Measurements from ENCODE around the gene MOB1B. TPM values are rescaled to one million over a fixed set of nuclear protein-coding genes. Genes with fewer than 3 reads are reported as not detected.

Gene MOB1B
- total and polyA plus RNA-seq, 2 of the 13 experiments (the other 11 are each of a cell fraction or from before 2014, with no cell fraction given), result 3.9 to 4.0 TPM

DNA sequence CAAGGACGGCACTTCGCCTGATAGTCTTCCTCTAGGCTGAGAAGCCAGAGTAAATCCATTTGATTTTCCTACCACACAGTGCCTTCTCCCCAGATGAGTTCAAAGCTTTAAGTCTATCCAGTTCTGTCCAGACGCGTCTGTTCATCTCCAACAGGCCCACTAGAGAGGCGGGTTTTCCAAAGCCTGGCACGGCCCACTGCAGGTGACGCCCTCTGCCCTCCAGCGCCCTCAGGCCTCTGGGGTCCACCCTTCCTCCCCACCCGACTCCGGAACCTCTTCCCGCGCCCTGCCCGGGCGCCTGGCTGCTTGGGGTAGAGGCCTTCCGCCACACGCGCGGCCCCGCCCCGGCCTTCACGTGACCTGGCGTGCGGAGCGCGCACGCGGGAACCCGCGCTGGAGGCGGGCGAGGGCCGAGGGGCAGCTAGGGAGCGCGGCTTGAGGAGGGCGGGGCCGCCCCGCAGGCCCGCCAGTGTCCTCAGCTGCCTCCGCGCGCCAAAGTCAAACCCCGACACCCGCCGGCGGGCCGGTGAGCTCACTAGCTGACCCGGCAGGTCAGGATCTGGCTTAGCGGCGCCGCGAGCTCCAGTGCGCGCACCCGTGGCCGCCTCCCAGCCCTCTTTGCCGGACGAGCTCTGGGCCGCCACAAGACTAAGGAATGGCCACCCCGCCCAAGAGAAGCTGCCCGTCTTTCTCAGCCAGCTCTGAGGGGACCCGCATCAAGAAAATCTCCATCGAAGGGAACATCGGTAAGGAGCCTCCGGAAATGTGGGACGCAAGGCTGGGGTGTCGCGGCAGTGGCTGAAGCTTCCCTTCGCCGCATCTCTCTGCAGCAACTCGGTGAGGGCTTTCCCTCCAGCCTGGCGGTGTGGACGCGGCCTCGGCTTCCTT is 91.3 kb downstream of the MOB1B start, which contains the start of gene DCK (continued):
- TF ChIP-seq, protein P1, sequence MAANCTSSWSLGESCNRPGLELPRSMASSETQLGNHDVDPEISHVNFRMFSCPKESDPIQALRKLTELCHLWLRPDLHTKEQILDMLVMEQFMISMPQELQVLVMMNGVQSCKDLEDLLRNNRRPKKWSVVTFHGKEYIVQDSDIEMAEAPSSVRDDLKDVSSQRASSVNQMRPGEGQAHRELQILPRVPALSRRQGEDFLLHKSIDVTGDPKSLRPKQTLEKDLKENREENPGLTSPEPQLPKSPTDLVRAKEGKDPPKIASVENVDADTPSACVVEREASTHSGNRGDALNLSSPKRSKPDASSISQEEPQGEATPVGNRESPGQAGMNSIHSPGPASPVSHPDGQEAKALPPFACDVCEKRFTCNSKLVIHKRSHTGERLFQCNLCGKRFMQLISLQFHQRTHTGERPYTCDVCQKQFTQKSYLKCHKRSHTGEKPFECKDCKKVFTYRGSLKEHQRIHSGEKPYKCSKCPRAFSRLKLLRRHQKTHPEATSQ (CRISPR knock-in tag; IDR thresholded peaks at IDR 0.05; ENCODE audit: borderline replicate concordance), result no peak
- 0 out of 2 replicates have a peak, but pooled peaks have one; percentile 34 for TF ChIP-seq ZNF746 (CRISPR knock-in tag; IDR thresholded peaks at IDR 0.05)
- peak; percentile 93 for TF ChIP-seq BORCS8-MEF2B (CRISPR knock-in tag; IDR thresholded peaks at IDR 0.05)
- TF ChIP-seq ZNF124 (CRISPR knock-in tag; IDR thresholded peaks at IDR 0.05), result peak; percentile 70; the same call in 1 of the 2 replicates
- TF ChIP-seq ATF7-NPFF (CRISPR knock-in tag; IDR thresholded peaks at IDR 0.05; ENCODE audit: low read depth), result peak; percentile 93
- peak; percentile 66; the same call in 1 of the 2 replicates for TF ChIP-seq SALL1 (CRISPR knock-in tag; IDR thresholded peaks at IDR 0.05)
- TF ChIP-seq ZSCAN30 (CRISPR knock-in tag; IDR thresholded peaks at IDR 0.05), result peak; percentile 44; the same call in 1 of the 2 replicates
- TF ChIP-seq MAFF (IDR thresholded peaks at IDR 0.05; ENCODE audit: low read depth, low read length), result no peak
- TF ChIP-seq ZNF264 (CRISPR knock-in tag; IDR thresholded peaks at IDR 0.05), result no peak
- TF ChIP-seq ZNF878 (CRISPR knock-in tag; IDR thresholded peaks at IDR 0.05), result no peak
- TF ChIP-seq NBN (conservative IDR thresholded peaks at IDR 0.05), result no peak
- TF ChIP-seq KLF12 (CRISPR knock-in tag; IDR thresholded peaks at IDR 0.05; ENCODE audit: borderline replicate concordance), result 0 out of 2 replicates have a peak, but pooled peaks have one; percentile 39
- TF ChIP-seq TOE1 (CRISPR knock-in tag; IDR thresholded peaks at IDR 0.05), result no peak
- peak; percentile 79; the same call in 1 of the 2 replicates for TF ChIP-seq REL (CRISPR knock-in tag; conservative IDR thresholded peaks at IDR 0.05)
- TF ChIP-seq, protein P2, sequence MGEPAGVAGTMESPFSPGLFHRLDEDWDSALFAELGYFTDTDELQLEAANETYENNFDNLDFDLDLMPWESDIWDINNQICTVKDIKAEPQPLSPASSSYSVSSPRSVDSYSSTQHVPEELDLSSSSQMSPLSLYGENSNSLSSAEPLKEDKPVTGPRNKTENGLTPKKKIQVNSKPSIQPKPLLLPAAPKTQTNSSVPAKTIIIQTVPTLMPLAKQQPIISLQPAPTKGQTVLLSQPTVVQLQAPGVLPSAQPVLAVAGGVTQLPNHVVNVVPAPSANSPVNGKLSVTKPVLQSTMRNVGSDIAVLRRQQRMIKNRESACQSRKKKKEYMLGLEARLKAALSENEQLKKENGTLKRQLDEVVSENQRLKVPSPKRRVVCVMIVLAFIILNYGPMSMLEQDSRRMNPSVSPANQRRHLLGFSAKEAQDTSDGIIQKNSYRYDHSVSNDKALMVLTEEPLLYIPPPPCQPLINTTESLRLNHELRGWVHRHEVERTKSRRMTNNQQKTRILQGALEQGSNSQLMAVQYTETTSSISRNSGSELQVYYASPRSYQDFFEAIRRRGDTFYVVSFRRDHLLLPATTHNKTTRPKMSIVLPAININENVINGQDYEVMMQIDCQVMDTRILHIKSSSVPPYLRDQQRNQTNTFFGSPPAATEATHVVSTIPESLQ (CRISPR knock-in tag; conservative IDR thresholded peaks at IDR 0.05), result no peak
- peak; percentile 91 for TF ChIP-seq HNRNPL (IDR thresholded peaks at IDR 0.05; ENCODE audit: low read depth, low read length)
- TF ChIP-seq, protein P3, sequence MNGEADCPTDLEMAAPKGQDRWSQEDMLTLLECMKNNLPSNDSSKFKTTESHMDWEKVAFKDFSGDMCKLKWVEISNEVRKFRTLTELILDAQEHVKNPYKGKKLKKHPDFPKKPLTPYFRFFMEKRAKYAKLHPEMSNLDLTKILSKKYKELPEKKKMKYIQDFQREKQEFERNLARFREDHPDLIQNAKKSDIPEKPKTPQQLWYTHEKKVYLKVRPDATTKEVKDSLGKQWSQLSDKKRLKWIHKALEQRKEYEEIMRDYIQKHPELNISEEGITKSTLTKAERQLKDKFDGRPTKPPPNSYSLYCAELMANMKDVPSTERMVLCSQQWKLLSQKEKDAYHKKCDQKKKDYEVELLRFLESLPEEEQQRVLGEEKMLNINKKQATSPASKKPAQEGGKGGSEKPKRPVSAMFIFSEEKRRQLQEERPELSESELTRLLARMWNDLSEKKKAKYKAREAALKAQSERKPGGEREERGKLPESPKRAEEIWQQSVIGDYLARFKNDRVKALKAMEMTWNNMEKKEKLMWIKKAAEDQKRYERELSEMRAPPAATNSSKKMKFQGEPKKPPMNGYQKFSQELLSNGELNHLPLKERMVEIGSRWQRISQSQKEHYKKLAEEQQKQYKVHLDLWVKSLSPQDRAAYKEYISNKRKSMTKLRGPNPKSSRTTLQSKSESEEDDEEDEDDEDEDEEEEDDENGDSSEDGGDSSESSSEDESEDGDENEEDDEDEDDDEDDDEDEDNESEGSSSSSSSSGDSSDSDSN (CRISPR knock-in tag; IDR thresholded peaks at IDR 0.05), result peak; percentile 81; the same call in 1 of the 2 replicates
- TF ChIP-seq RELA (CRISPR knock-in tag; IDR thresholded peaks at IDR 0.05), result peak; percentile 47
- TF ChIP-seq, protein P4, sequence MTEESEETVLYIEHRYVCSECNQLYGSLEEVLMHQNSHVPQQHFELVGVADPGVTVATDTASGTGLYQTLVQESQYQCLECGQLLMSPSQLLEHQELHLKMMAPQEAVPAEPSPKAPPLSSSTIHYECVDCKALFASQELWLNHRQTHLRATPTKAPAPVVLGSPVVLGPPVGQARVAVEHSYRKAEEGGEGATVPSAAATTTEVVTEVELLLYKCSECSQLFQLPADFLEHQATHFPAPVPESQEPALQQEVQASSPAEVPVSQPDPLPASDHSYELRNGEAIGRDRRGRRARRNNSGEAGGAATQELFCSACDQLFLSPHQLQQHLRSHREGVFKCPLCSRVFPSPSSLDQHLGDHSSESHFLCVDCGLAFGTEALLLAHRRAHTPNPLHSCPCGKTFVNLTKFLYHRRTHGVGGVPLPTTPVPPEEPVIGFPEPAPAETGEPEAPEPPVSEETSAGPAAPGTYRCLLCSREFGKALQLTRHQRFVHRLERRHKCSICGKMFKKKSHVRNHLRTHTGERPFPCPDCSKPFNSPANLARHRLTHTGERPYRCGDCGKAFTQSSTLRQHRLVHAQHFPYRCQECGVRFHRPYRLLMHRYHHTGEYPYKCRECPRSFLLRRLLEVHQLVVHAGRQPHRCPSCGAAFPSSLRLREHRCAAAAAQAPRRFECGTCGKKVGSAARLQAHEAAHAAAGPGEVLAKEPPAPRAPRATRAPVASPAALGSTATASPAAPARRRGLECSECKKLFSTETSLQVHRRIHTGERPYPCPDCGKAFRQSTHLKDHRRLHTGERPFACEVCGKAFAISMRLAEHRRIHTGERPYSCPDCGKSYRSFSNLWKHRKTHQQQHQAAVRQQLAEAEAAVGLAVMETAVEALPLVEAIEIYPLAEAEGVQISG (CRISPR knock-in tag; IDR thresholded peaks at IDR 0.05), result peak; percentile 73
- no peak for TF ChIP-seq ZNF251 (CRISPR knock-in tag; IDR thresholded peaks at IDR 0.05)
- peak in 1 of 2 experiments; percentile 77; a peak in 2 of 4 replicates for TF ChIP-seq KLF16 (CRISPR knock-in tag; IDR thresholded peaks at IDR 0.05)
